ENCODE data around the gene BEST3.
"Not testable (repeated sequence)": the region's sequence is repeated elsewhere in the genome, so short reads cannot be mapped to it uniquely, and the experiment has no call there.

BEST3 gene

DNA sequence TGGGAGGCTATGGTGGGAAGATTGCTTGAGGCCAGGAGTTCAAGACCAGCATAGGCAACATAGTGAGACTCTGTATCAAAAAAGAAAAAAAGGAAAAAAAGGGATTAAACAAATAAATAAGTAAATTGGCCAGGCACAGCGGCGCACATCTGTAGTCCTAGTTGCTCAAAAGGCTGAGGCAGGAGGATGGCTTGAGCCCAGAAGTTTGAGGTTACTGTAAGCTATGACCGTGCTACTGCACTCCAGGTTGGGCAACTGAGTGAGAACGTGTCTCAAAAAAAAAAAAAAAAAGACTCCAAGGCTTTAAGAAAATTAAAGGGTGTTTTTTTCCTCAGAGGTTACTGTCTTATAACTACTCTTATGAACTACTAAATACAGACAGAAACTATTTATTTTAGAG, 11.7 kb downstream of the BEST3 start:
- no peak for FAIRE-seq

DNA sequence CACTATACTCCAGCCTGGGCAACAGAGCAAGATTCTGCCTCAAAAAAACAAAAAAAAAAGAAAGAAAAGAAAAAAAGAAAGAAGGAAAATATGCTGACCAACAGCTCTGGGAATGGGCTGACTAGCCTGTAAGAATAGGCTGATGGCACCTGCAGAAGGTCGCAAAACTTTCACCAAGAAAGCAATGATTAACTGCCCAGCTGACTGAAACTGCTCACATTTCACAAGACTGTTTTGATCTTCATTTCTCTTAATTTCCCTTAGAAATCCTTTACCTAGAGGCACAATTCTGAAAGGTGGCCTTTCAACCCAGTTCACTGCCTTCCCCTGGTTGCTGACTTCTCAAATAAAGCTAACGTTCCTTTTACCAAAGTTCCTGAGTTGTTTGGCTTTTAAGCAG, 12.4 kb downstream of the BEST3 start:
- FAIRE-seq: no peak

DNA sequence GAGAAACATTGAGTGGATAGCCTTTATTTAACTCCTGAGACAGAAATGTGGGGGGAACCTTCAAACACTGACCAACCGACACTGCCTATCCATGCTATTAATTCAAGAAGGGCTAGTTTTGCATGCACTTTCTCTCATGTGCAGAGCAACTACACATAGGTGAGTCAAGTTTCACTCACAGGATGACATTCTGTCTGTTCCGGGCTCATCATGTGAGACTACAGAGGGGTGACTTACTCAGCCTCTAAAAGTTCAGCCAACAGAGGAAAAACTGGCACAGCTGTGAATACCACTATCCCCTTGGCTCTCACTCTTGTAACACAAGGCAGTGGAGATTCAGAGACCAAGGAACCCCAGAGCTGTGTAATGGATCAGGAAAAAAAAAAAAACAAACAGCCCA, 13.3 kb downstream of the BEST3 start:
- FAIRE-seq: no peak

DNA sequence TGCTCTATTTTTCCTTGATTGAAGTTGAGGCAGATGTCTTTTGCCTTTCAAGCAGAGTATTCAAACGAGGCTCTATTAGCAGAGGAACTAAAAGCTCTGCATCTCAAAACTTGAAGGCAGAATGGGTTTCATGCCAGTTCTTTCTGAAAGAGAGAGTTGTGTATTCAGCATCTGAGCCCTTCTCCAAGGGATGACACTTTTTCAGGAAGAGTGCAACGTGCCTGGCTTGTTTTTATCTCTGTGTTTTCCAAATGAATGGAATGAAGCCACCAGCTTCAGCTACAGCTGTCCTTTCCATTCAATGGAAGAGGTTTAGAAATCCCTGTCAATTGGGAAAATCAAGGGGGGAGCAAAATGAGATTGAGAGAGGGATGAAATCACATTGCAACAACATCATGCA, 14.6 kb downstream of the BEST3 start:
- no peak for FAIRE-seq

DNA sequence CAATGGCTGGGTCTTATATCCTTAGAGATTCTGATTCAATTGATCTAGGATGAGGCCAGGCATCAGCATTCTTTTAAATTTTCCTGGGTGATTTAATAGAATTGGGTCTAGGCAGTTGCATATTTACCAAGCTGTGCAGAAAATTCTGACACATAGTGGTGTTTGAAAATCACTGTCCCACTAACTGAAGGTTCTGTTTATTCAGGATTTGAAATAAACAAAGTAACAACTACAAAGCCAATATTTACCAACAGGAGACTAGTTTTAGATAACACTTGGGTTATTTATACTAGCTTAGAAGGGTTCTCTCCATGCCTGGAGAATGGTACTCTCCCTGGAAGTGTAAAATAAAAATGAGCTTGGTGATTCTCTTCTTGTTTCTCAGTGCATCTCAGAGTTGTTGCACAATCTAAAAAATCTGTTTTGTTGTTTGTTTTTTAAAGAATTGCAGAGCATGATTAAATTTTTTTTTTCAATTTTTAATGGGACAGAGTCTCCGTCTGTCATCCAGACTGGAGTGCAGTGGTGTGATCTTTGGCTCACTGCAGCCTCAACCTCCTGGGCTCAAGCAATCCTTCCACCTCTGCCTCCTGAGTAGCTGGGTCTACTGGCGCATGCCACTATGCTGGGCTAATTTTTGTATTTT, 16.9 kb downstream of the BEST3 start:
- FAIRE-seq: no peak

DNA sequence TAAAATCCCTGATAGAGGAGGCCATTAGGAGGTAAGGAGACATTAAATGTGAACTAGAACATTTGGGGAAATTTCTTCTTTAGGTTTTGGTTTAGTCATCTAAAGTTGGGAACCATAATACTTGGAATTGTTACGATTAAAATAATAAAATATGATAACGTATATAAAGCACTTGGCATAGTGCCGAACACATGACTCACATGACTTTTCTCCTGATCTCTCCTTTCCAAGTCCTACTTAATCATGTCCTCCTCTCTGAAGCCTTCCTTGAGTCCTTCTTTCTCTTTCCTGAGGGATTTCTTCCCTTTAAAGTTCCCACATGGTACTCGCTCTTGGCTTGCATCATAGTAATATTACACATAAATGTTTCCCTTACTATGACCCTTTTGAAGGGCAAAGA, 20.0 kb downstream of the BEST3 start:
- no peak for FAIRE-seq

DNA sequence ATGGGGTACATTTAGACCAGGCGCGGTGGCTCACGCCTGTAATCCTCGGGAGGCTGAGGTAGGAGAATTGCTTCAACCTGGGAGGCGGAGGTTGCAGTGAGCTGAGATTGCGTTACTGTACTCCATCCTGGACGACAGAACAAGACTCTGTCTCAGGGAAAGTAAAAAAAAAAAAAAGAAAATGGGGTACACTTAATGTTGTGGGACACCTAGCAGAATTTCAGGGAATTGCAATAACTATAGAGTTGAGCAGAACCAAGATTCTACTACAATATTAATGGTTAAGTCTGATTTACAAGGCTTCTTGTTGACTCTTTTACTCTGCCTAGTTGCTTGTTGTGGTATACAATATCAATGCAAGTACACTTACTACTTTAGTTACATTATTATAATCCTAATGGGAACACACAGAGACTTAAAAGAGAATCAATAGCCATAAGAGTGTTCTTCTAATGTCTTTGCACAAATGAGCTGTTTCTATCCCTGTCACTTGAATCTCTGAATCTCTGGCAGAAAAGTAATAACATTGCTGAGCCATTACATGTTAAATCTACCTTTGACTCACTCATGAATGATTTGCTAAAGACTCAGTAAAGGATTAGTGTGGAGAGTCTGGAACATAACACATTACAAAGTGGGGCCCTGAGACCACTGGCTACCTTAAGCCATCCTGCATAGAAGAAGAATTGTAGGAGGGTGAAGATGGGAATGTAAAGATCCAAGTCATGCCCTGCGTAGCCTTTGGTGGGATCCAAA, 22.7 kb downstream of the BEST3 start:
- FAIRE-seq: no peak

DNA sequence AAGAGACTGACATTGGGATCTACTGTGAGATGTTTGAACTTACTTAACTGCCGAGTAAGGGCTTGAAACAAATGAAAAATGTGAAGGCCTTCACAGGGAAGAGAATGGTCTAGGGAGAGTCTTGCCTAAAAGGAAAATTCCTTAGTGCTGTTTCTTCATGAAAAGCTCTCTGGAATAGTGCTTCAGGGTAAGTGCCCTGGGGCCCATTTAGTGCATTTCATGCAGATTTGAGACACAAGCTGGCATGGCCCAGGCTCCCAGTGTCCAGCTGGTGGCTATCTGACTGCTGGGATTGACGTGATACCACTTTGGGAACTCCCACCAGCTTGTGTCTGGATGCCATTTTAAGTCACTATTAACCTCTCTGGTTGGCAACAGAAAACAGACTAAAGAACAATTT, 26.9 kb downstream of the BEST3 start:
- FAIRE-seq: no peak

DNA sequence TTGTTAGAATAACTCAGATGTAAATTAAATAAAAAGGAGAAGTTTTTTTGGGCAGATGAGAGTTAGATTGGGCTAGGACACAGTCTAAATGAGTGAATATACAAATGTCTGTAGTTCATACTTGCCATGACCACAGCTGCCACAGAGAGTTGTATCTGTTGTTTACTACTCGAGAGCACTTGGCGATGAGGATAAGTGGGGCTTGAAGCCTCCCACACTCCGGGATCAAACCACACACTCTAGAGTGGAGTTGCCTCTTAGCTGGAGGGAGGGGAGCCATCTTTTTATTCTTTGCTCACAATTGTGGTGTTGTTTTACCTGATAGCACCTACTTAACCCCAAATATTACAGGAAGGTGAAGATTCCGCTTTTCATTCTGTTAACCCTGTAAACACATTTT, 27.5 kb downstream of the BEST3 start:
- no peak for FAIRE-seq

DNA sequence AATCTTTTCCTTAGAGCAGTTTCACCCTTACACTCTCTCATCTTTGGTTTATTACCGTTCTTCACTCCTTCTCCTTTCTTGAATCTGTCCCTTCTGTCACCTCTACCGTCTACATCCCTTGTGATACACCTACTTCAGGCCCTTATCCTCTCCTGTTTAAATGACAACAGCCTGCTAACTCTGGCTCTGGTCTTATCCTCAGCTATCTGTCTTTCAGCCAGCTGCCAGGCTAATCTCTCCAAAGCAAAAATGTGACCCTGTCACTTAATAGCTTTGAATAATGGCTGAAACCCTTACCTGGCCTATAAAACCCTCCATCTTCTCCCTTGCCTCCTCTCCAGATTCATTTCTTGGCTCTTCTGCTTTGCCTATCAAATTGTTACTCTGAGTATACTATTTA, 32.3 kb downstream of the BEST3 start:
- no peak for FAIRE-seq

DNA sequence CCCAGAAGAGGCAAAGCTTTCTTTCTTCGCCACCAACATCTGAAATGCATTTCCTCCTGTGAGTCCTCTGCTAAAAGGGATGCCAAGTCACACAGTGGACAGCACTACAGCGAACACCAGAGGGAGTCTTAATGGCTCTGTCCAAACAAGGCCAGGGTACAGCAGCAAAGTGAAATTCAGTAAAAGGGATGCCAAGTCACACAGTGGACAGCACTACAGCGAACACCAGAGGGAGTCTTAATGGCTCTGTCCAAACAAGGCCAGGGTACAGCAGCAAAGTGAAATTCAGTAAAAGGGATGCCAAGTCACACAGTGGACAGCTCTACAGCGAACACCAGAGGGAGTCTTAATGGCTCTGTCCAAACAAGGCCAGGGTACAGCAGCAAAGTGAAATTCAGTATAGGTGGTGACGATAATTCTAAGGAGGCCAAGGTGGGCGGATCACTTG, 34.1 kb downstream of the BEST3 start:
- not testable (repeated sequence) for FAIRE-seq

DNA sequence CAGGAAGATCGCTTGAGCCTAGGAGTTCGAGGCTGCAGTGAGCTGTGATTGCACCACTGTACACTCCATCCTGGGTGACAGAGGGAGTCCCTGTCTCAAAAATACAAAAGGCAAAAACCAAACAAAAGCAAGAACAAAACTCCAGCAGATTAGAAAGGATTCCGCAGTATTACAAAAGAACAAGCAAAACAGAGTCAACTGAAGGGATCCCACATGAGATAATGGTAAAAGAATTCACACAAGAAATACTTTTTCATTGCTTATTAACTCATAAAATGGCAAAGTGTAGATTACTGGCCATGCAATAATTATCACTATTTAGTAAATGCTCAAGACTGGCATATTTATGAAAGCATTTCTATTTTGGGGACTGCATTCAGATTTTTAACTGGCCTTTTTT, 35.4 kb downstream of the BEST3 start:
- no peak for FAIRE-seq

DNA sequence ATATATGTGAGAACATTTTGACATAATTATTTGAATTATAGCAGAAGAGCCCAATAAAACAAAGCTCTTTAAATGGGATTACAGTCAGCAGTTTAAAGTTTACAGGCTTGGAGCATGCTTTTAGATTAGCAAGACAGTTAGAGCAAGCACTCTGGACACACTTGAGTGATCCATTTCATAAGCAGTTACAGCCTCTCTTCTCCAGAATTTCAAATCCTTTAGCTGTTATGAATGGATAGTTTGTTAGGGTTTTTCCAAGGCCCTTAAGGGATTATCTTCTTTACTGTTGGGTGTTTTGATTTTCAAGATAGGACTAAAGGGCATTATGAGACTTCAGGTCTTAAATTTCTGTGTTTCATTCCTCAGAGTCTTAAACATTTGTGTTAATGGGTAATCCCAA, 36.3 kb downstream of the BEST3 start:
- FAIRE-seq: no peak

DNA sequence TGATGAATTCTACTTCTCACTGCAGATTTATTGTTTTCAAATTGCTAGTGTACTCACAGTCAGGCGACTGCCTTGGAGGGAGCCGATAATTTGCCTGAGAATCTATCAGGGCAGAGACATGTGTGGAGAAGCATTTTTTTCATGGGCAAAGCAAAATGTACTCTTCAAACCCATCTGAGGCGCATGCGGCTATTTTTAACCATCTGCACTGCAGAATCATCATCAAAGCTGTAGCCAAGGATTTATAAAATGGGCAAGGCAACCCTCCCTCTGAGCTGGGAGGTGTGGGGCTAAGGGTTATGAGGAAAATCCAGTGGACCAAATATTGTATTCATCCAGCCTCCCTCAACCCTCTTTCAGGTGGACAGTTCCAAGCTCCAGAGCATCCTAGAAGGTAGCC, 37.7 kb downstream of the BEST3 start:
- FAIRE-seq: no peak

DNA sequence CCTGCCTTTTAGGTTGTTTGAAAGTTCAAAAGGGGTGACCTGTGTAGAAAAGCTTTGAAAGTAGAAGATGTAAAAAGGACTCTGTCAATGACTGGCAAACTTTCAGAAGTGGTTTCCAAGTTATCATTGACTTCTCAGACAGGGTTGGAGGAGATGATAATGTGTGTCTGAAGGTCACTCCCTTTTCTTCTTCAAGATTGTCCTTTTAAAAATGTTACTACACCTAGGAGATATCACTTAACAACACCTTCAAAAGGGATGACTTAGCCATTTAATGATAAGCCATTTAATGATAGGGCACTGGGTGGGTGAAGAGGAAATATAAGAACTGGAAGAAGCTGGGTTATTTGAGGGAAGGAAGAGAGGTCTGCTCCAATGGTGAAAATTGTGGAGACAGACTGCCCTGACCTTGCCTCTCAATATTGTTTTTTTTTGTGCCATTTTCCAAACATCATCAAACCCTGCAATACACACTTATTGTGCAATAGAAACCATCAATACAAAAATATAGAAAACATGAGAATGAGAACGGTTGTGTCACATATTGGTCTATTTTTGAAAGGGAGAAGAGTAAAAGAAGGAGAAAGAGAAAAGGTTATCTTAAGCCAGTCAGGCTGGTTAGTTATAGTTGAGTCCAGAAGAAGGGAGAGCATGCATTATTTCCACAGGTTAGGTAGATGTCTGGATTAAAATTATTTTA, 38.8 kb downstream of the BEST3 start:
- FAIRE-seq: no peak

DNA sequence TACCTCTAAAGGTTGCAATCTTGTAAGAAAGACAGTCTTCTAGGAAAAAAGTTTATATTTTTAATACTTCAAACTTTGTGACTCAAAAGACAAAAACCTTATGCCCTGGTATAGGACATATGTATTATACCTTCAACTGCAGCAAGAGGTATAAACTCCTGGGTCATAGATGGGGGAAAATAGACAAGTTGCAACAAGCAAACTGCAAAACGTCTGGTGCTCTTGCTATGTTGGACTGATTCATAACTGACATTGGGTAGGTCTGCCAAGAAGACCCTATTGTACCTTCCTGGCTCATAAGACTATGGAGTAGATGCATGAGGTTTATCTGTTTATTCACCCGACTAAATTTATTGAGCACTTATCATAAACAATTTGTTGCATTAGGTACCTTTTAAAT, 40.9 kb downstream of the BEST3 start:
- no peak for FAIRE-seq

DNA sequence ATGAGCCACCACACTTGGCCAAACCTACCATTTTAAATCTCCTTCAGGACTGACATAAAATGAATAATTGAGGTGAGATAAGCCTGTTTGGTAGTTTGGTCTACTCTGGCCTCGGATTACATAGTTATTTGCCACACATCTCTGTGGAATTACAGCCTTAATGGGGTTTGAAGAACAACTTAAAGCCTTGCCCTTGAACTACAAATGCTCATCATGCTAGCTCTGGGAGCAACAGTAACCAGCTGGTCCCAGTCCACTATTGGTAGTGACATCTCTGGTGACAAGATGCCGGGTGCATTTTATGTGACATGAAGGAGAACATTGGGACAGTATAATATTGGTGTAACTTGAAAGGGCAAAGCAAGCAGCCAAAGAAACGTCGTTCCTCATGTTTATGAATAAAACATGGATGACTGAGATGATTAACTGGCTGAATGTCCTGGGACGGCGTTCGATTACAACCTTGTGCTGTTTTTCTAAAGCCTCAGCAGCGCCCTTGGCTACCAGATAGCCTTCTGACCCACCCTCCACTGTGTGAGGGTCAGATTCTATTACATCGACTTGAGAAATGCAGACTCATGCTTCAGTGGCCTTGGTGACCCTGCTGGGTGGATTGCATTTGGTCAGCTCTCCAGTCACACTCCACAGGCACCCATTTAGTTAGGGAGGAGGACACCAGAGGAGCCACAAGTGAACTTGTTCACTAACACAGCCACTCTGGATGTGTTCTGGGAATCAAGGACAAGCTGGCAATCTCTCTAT, 41.5 kb downstream of the BEST3 start:
- FAIRE-seq: no peak

DNA sequence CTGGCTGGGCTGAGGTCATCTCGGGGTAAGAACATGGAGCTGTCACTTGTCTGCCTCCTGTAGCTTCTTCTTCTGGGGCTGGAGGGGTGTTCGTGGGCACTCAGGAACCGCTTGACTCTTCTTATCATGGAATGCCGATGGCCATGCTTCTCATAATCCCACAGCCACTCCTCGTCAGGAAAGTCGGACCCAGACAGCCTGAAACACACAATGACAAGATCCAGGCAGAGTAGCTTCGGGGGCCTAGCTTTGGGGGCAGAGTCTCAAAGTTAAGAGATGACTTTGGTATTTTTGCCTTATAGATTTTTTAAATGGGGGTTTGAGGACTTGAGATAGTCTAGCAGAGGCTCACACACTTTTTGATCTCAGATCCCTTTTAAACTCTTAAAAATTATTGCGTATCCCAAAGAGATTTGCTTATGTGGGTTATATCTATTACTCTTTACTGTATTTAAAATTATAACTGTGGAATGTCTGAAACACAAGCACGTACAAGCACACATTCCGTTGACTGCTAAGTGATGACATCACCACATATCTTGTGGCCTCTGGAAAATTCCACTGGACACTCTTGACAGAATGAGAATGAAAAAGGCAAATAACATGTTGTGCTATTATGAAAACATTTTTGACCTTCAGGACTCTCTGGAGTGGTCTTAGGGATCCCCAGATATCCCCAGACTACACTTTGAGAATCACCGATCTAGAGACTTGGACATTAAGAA, 43.3 kb downstream of the BEST3 start:
- no peak for FAIRE-seq

DNA sequence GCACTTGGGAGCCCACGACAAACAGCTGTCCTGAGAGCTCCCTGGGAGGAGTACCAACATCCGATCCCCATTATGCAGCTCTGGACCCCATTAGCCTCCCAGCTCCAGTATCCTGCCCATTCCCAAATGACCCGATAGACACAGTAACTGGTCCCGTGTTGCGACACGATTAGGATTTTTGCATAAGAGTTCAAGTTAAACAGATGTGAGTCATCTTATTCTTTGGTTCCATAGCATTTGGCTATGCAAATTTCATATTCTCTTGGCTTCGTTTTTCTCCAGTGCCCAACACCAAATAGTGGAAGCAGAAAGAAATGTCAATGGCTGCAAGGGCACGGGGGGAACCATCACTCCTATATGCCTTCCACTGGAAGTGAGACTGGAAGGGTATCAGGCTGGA, 45.4 kb downstream of the BEST3 start:
- FAIRE-seq: no peak

DNA sequence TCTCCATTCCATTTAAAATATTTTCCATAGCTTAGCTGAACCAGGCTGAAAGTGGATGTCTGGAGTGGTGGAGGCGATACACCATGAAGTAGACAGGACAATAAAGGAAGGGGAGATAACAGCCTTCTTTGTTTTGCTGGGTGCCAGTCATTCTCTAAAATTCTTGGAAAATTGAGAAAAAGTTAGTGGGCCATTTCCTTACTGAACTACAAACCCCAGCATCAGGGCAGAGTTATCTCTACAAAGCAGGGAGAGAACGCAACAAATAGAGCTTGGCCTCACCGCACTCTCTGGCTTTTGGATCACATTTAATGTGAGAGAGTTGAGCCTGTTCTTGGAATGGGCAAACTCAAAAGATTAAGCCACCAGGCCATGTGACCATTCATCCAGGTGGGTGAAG, 47.2 kb downstream of the BEST3 start:
- no peak for FAIRE-seq

DNA sequence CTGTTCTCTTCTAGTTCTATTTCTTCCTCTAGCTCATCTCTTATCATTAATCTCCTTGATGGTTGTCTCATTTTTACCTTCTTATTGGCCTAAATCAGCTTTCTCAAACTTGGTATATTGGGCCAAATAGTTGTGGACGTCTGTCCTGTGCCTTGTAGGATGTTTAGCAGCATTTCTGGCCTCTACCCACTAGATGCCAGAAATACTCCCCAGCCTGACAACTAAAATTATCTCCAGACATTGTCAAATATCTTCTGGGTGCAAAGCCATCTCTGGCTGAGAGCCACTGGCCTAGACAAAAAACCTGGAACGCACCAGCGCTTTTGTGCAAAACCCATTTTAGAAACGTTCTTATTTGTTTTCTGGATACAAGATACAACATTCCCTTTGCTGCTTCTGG, 49.6 kb downstream of the BEST3 start:
- FAIRE-seq: no peak

DNA sequence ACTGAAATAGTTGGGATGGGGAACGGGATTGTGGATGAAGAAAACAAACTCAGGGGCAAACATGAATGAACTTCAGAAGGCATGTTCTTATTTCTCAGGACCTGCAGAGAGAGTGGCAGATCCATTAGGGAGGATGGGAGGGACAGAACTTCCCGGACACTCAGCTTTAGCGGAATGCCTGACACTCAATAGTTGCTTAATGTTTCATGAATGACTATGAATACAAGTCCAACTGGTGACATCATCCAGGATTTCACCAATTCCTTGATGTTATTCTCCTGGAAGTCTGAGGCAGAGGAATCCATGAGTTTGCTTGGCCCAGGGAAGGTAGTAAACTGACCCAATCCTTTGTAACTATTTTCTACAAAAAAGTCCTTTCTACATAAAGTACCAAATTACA, 50.6 kb downstream of the BEST3 start:
- no peak for FAIRE-seq

DNA sequence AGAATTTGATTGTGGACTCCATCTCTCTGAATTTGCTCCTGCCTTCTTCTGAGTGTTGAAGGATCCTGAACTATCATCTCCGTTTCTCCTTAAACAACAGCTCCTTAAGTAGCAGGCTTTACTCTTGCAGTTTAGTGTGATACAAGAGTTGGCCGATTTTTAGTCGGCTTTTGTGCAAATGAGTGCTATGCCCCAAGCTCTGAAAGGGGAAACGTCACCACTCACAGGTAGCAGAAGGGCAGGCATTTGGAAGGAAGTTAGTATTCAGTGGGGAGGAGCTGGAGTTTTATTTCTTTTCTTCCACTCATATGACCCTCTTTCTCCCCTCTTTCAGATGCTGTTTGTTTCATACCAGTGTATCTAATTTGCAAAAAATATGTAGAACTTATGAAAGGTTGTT, 51.9 kb downstream of the BEST3 start:
- no peak for FAIRE-seq
